GM23338 (cell line): ENCODE data around the gene UBASH3A. TPM values are rescaled to one million over a fixed set of nuclear protein-coding genes. Genes with fewer than 3 reads are reported as not detected.

Experiments
- ATAC-seq: fragments of 200-7000 bp; cut with Tn5 transposase; 3 replicates; pipeline ENCODE4 v1.9.1; 2020
- DNase-seq: peaks from one replicate; pipeline ENCODE4 v3.0.0-alpha.2; 2015; ENCODE audit warnings: low spot score
- H2AFZ ChIP-seq: fragments of 200-600 bp; sonication (generic); 2 replicates; pipeline ENCODE4 v1.8.0; 2016; ENCODE audit warnings: antibody characterized with exemption, mild to moderate bottlenecking, moderate library complexity
- H3F3A ChIP-seq: fragments of 200-600 bp; sonication (generic); replicated peaks from 2 replicates; pipeline ENCODE4 v1.8.0; 2017; ENCODE audit warnings: antibody characterized with exemption, mixed run types, low read depth
- H3K27ac ChIP-seq: fragments of 200-600 bp; sonication (generic); 2 replicates; pipeline ENCODE4 v1.6.1; 2016; ENCODE audit warnings: low read depth
- H3K27me3 ChIP-seq: fragments of 200-600 bp; sonication (generic); 2 replicates; pipeline ENCODE4 v1.8.0; 2016; ENCODE audit warnings: mild to moderate bottlenecking, mixed run types, moderate library complexity; ENCODE audit not compliant: insufficient read depth
- H3K36me3 ChIP-seq: fragments of 200-600 bp; sonication (generic); 2 replicates; pipeline ENCODE4 v1.8.0; 2016; ENCODE audit warnings: mild to moderate bottlenecking; ENCODE audit not compliant: insufficient read depth
- H3K4me1 ChIP-seq: fragments of 200-600 bp; sonication (generic); 2 replicates; pipeline ENCODE4 v1.8.0; 2016; ENCODE audit warnings: mild to moderate bottlenecking, moderate library complexity; ENCODE audit not compliant: insufficient read depth
- H3K4me2 ChIP-seq: fragments of 200-600 bp; sonication (generic); 2 replicates; pipeline ENCODE4 v1.7.1; 2017; ENCODE audit warnings: mixed run types
- H3K4me3 ChIP-seq: fragments of 200-600 bp; sonication (generic); 2 replicates; pipeline ENCODE4 v1.6.1; 2016; ENCODE audit warnings: mixed run types
- H3K79me2 ChIP-seq: fragments of 200-600 bp; sonication (generic); replicated peaks from 2 replicates; pipeline ENCODE4 v1.8.0; 2017; ENCODE audit warnings: mild to moderate bottlenecking; ENCODE audit not compliant: insufficient read depth
- H3K9me2 ChIP-seq: fragments of 200-600 bp; sonication (generic); 2 replicates; pipeline ENCODE4 v1.8.0; 2017; ENCODE audit not compliant: insufficient read depth
- H4K20me1 ChIP-seq: fragments of 200-600 bp; sonication (generic); replicated peaks from 2 replicates; pipeline ENCODE4 v1.8.0; 2017; ENCODE audit warnings: mild to moderate bottlenecking; ENCODE audit not compliant: insufficient read depth
- H3K27ac Mint-ChIP-seq: 2 replicates; pipeline ENCODE4 v1.8.0; 2020; ENCODE audit warnings: inconsistent platforms, mild to moderate bottlenecking, moderate library complexity, mixed read lengths
- H3K27me3 Mint-ChIP-seq: 3 replicates; pipeline ENCODE4 v1.8.0; 2022; ENCODE audit warnings: low read depth, mild to moderate bottlenecking, moderate library complexity, mixed read lengths, inconsistent platforms; ENCODE audit not compliant: insufficient read depth, poor library complexity
- H3K36me3 Mint-ChIP-seq: 3 replicates; pipeline ENCODE4 v1.8.0; 2021; ENCODE audit warnings: low read depth, mild to moderate bottlenecking, inconsistent platforms, moderate library complexity, mixed read lengths
- H3K4me1 Mint-ChIP-seq: 3 replicates; pipeline ENCODE4 v1.8.0; 2020; ENCODE audit warnings: mild to moderate bottlenecking, inconsistent platforms, mixed read lengths
- H3K4me3 Mint-ChIP-seq: 3 replicates; pipeline ENCODE4 v1.8.0; 2021; ENCODE audit warnings: moderate library complexity, mild to moderate bottlenecking, inconsistent platforms, mixed read lengths
- H3K9me3 Mint-ChIP-seq: 3 replicates; pipeline ENCODE4 v1.8.0; 2020; ENCODE audit warnings: moderate library complexity, mild to moderate bottlenecking, inconsistent platforms, mixed read lengths
- EZH2 ChIP-seq: fragments of 200-600 bp; sonication (generic); IDR thresholded peaks from one replicate; pipeline ENCODE4 v1.8.0; 2017; ENCODE audit warnings: antibody characterized with exemption, mild to moderate bottlenecking, low read depth; ENCODE audit not compliant: unreplicated experiment
- NANOG ChIP-seq: IDR thresholded peaks from 2 replicates; pipeline ENCODE4 v1.6.1; 2016; ENCODE audit warnings: antibody characterized with exemption, borderline replicate concordance
- STAT1 ChIP-seq: IDR thresholded peaks from one replicate; pipeline ENCODE4 v1.6.1; 2016; ENCODE audit warnings: antibody characterized with exemption; ENCODE audit not compliant: unreplicated experiment
- ZNF331 ChIP-seq: fragments of 250-450 bp; sonication (Bioruptor Pico); IDR thresholded peaks from 2 replicates; pipeline ENCODE4 v1.5.0; 2020; ENCODE audit warnings: low read depth, mild to moderate bottlenecking, moderate library complexity
- polyA plus RNA-seq: library from polyadenylated mRNA; unstranded; fragments of >200 nt; fragmentation: Nextera tagmentation; extraction: Ambion mirVana; gene quantifications from 2 replicates; pipeline ENCODE4 v1.2.1, GENCODE V29; 2016
- total RNA-seq: library from RNA; depleted of rRNA; stranded (reverse); fragments of >200 nt; shearing (Covaris generic); gene quantifications from 2 replicates; pipeline ENCODE4 v1.2.3, GENCODE V29; 2014
- TF ChIP-seq, protein P1 (sequence below): IDR thresholded peaks from one replicate; pipeline ENCODE4 v1.6.1; 2018; ENCODE audit warnings: antibody characterized with exemption; ENCODE audit not compliant: unreplicated experiment
- TF ChIP-seq, protein P2 (sequence below), 2 experiments: fragments of 200-600 bp in 1 of 2; sonication (generic) in 1 of 2; conservative IDR thresholded peaks; 2 replicates each; pipeline versions ENCODE4 v1.5.1 to v1.6.1; 2016 to 2017; ENCODE audit warnings: antibody characterized with exemption in 2 of 2, low read depth in 2 of 2, mild to moderate bottlenecking in 2 of 2, moderate library complexity in 1 of 2

UBASH3A gene
- total and polyA plus RNA-seq, 2 experiments from 2014 or later, result not detected

GRCh38 chr21:42463861-42464515, 60.3 kb downstream of the UBASH3A start (continued):
- TF ChIP-seq, protein P1, sequence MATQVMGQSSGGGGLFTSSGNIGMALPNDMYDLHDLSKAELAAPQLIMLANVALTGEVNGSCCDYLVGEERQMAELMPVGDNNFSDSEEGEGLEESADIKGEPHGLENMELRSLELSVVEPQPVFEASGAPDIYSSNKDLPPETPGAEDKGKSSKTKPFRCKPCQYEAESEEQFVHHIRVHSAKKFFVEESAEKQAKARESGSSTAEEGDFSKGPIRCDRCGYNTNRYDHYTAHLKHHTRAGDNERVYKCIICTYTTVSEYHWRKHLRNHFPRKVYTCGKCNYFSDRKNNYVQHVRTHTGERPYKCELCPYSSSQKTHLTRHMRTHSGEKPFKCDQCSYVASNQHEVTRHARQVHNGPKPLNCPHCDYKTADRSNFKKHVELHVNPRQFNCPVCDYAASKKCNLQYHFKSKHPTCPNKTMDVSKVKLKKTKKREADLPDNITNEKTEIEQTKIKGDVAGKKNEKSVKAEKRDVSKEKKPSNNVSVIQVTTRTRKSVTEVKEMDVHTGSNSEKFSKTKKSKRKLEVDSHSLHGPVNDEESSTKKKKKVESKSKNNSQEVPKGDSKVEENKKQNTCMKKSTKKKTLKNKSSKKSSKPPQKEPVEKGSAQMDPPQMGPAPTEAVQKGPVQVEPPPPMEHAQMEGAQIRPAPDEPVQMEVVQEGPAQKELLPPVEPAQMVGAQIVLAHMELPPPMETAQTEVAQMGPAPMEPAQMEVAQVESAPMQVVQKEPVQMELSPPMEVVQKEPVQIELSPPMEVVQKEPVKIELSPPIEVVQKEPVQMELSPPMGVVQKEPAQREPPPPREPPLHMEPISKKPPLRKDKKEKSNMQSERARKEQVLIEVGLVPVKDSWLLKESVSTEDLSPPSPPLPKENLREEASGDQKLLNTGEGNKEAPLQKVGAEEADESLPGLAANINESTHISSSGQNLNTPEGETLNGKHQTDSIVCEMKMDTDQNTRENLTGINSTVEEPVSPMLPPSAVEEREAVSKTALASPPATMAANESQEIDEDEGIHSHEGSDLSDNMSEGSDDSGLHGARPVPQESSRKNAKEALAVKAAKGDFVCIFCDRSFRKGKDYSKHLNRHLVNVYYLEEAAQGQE, result no peak
- TF ChIP-seq EZH2, result no peak
- no peak for TF ChIP-seq STAT1
- TF ChIP-seq, protein P2, sequence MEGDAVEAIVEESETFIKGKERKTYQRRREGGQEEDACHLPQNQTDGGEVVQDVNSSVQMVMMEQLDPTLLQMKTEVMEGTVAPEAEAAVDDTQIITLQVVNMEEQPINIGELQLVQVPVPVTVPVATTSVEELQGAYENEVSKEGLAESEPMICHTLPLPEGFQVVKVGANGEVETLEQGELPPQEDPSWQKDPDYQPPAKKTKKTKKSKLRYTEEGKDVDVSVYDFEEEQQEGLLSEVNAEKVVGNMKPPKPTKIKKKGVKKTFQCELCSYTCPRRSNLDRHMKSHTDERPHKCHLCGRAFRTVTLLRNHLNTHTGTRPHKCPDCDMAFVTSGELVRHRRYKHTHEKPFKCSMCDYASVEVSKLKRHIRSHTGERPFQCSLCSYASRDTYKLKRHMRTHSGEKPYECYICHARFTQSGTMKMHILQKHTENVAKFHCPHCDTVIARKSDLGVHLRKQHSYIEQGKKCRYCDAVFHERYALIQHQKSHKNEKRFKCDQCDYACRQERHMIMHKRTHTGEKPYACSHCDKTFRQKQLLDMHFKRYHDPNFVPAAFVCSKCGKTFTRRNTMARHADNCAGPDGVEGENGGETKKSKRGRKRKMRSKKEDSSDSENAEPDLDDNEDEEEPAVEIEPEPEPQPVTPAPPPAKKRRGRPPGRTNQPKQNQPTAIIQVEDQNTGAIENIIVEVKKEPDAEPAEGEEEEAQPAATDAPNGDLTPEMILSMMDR (conservative IDR thresholded peaks at IDR 0.05; ENCODE audit: low read depth in 2 of 2), result no peak
- TF ChIP-seq NANOG, result no peak

DNA sequence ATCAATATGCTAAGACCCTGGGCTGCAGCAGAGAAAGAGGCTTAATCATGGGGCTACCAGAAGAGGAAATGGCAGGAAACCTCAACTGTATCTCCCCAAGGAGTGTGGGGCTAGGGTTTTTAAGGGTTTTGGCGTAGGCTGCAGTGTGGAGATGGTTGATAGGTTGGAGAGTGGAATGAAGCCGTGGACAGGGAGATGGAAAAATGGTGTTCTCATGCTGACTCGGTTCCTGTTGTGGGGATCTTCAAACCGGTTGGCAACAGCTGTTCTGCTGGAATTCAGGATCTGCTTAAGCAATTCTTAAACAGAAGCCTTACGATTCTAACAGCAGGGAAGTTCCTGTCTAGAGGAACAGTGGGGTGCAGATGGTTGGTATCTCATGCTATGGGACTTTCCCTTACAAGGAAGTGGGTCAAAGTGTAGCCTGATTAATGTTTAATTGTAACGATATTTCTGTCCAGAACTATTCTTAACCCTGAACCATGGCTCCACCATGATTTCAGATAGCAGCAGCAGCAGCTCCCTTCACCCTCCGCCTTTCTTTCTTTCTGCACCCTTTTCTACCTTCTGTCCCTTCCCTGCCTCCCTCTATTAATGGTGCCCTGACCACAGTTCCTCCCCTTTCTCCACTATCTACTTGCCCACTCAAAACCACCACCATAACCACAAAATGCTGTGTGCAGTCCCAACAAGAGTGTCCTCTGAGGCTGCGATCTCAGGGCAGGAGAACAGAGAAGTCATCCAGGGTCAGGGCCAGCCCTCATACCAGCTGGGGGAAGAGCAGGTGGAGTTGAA, 61.5 kb downstream of the UBASH3A start:
- DNase-seq, result no peak
- Histone ChIP-seq H4K20me1 (no peaks in the 10 kb centered on the region), H3K4me3 (no peak overlapping the region), H2AFZ (peak overlapping the region; percentile 48), H3K4me1 (peaks cover 25% of the 10 kb centered on the region), H3K36me3 (no peaks in the 10 kb centered on the region), H3F3A (no peaks in the 10 kb centered on the region), H3K27me3 (no peaks in the 10 kb centered on the region), H3K9me2 (peaks cover 5% of the 10 kb centered on the region; the same call in 1 of the 2 replicates), H3K27ac (no peak overlapping the region), H3K4me2 (no peak overlapping the region), H3K79me2 (no peaks in the 10 kb centered on the region)
- Mint-ChIP-seq H3K4me3 (no peak overlapping the region), H3K36me3 (peaks cover 2% of the 10 kb centered on the region; the same call in 1 of the 3 replicates), H3K27ac (no peak overlapping the region; the same call in 1 of the 2 replicates), H3K9me3 (peaks cover 6% of the 10 kb centered on the region; the same call in 2 of the 3 replicates), H3K27me3 (peaks cover 11% of the 10 kb centered on the region), H3K4me1 (peaks cover 54% of the 10 kb centered on the region)
- no peak for TF ChIP-seq ZNF331 (CRISPR knock-in tag)
- no peak for ATAC-seq
